GM21447 (cell line): ENCODE measurements around the gene STX10.

ENCODE experiments used
- ATAC-seq: cut with Tn5 transposase; IDR thresholded peaks from one replicate; pipeline ENCODE4 v1.9.1; 2021; ENCODE audit not compliant: unreplicated experiment

The STX10 gene

GRCh38 chr19:13121551-13122274, 28.5 kb downstream of the STX10 start:
- ATAC-seq: no peak

GRCh38 chr19:13120817-13121216, 29.4 kb downstream of the STX10 start:
- no peak for ATAC-seq

- no peak for ATAC-seq
Measured at GRCh38 chr19:13120031-13120430, 30.1 kb downstream of the STX10 start.

GRCh38 chr19:13119627-13120026, 30.5 kb downstream of the STX10 start:
- no peak for ATAC-seq

- ATAC-seq: no peak
Measured at GRCh38 chr19:13118424-13119193, 31.6 kb downstream of the STX10 start.

- peak; percentile 39 for ATAC-seq
Measured at GRCh38 chr19:13117772-13118423, 32.3 kb downstream of the STX10 start, which contains the start of gene NACC1. NACC1 (plus strand) TSS chr19:13118264; CDS start chr19:13135208, 16,944 bp downstream.

GRCh38 chr19:13117176-13117771, 32.9 kb downstream of the STX10 start:
- ATAC-seq: peak; percentile 11

- peak; percentile 53 for ATAC-seq
Measured at GRCh38 chr19:13116282-13117175, 33.6 kb downstream of the STX10 start, which contains the start of gene TRMT1. TRMT1 (minus strand) TSS chr19:13116740; CDS start chr19:13116399, 341 bp downstream.

GRCh38 chr19:13115936-13116281, 34.3 kb downstream of the STX10 start:
- ATAC-seq: no peak

- ATAC-seq: no peak
Measured at GRCh38 chr19:13112555-13112954, 37.6 kb downstream of the STX10 start.

GRCh38 chr19:13110099-13110610, 40.0 kb downstream of the STX10 start:
- ATAC-seq: no peak

GRCh38 chr19:13109361-13110098, 40.6 kb downstream of the STX10 start:
- no peak for ATAC-seq

GRCh38 chr19:13104848-13105711, 45.1 kb downstream of the STX10 start:
- ATAC-seq: no peak

GRCh38 chr19:13104360-13104847, 45.8 kb downstream of the STX10 start:
- ATAC-seq: no peak

- no peak for ATAC-seq
Measured at GRCh38 chr19:13103581-13104359, 46.4 kb downstream of the STX10 start.

- peak; percentile 52 for ATAC-seq
Measured at GRCh38 chr19:13102666-13103580, 47.3 kb downstream of the STX10 start, which contains the start of gene LYL1. LYL1 (minus strand) TSS chr19:13102858; CDS start chr19:13101171, 1,687 bp downstream.

GRCh38 chr19:13102416-13102665, 47.8 kb downstream of the STX10 start:
- no peak for ATAC-seq
